GM19324 (cell line): ENCODE measurements around the gene TRHDE.
"Not testable (repeated sequence)": the region's sequence is repeated elsewhere in the genome, so short reads cannot be mapped to it uniquely, and the experiment has no call there.

ENCODE experiments used
- ATAC-seq: cut with Tn5 transposase; IDR thresholded peaks from one replicate; pipeline ENCODE4 v1.9.1; 2021; ENCODE audit warnings: mild to moderate bottlenecking, moderate library complexity; ENCODE audit not compliant: unreplicated experiment, low FRiP score

The TRHDE gene

DNA sequence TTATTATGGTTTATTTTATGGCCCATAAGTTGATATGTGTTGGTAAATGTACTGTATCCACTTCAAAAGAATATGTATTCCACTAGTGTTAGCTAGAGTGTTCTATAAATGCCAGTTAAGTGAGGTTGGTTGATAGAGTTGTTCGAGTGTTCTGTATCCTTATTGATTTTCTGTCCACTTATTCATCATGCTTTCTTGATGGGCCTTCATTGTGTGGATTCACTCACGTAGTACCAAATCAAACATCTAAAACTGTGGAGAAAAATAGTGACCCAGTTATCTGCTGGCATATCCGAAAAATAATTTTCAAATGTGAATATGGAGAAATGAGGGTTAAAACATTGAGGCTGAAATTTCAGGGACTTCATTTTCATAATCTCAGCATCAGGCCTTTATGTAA lies 230.4 kb downstream of the TRHDE start:
- no peak for ATAC-seq

DNA sequence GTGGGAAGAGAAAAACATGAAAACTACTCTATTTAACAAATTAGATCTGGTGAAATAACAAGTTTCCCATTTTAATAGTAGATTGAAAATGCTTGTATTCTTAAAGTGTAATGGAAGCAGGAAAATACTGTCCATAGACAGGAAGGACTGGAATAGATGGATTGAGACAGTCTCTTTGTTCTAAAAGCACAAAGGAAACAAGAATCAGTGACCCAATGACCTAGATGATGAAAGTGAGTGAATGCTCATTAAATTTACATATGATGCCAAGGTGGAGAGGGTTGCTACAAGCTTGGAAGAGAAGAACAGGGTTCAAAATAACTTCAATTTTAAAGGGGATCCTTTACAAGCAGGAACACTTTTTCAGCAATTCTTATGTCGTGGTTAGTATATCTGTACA lies 233.1 kb downstream of the TRHDE start:
- ATAC-seq, result no peak

DNA sequence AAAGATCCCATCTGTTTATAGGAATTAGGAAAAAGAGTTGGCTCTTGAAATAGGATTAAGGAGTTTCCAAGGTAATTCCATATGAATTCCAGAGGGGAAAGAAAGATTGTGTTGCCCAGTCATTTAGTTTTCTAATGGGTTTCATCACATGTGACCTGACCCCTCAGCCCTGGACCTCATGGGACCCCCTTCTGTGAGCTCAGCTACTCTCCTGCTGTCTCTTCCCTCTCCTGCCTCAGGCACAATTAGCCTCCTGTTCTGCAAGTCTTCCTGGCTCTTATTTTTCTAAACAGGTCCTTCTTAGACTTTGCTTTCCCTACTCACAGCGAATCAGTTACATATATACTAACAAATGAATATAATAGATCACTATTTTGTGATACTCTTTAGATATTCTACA lies 237.7 kb downstream of the TRHDE start:
- ATAC-seq, result no peak

DNA sequence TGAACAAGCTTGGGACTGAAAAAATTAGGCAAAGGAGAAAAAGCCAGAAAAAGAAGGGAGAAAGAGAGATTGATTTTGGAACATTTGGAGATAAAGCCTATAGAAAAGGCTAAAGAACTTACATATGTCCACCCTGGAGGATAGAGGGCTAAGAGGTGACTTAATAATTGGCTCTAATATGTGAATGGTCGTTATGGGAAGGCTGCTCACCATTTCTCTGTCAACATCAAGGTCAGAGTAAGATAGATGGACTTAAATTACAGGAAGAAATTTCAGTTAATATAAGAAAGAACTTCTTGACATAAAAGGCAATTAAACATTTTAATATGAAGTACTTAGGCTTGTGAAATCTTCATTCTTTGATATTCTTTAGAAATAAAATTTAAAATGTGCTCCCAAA lies 238.6 kb downstream of the TRHDE start:
- no peak for ATAC-seq

DNA sequence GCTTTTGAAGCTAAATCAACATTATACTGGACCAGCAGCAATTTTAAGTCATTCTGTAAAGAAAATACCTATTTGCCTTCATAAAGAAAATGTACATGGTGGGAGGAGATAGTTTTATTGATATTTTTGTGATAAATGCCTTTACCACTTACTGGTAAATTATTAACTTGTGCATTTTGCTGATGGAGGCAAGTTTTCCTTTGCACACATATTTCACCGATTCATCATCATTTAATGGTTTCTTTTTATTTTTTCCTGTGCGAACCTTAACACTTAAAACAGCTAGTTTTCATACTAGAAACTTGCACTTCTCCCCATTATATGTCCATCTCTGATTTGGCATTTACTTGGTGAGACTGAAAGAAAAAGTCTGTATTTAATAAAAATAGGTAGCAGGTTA lies 239.3 kb downstream of the TRHDE start:
- no peak for ATAC-seq

DNA sequence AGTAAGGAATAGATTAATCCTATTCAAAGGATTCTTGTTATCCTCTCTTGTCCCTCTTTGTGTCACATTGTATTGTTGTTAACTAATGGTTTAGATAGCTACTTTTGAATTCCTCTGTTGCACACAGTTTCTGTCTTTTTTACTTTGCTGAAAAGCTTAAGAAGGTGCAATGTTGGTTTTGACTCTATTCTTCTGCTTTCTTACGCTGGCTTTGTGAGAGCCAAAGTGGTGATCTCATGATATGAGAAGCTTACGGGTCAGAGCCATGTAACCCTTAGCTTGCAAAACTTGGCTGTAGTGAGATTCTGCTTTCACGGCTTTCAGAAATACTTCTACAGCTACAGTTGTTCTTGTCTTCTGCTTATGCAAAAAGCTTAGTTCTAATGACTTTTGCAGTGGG lies 239.7 kb downstream of the TRHDE start:
- ATAC-seq, result no peak

DNA sequence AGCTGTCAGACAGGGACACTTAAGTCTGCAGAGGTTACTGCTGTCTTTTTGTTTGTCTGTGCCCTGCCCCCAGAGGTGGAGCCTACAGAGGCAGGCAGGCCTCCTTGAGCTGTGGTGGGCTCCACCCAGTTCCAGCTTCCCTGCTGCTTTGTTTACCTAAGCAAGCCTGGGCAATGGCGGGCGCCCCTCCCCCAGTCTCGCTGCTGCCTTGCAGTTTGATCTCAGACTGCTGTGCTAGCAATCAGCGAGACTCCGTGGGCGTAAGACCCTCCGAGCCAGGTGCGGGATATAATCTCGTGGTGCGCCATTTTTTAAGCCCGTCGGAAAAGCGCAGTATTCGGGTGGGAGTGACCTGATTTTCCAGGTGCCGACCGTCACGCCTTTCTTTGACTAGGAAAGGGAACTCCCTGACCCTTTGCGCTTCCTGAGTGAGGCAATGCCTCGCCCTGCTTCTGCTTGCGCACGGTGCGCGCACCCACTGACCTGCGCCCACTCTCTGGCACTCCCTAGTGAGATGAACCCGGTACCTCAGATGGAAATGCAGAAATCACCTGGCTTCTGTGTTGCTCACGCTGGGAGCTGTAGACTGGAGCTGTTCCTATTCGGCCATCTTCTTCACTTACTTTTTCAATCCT lies 248.0 kb downstream of the TRHDE start:
- ATAC-seq, result not testable (repeated sequence)

DNA sequence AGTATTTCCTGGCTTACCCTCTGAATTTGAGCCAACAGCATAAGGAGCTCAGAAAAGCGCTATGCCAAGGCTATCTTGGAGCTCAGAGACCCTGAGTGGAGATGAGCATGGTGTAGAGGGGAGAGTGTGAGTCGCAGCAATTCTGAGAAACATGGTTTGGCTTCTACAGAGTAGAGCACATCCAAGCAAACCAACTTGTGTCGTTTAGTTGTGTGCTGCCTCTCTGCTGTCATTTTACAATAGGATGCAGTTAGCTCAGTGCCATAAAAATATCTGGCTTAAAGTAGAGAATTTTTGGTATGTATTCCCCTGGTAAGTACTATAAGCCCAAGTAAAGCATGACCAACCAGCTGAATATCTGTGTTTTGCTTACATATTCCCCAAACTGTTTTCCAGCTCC lies 249.2 kb downstream of the TRHDE start:
- ATAC-seq, result no peak

DNA sequence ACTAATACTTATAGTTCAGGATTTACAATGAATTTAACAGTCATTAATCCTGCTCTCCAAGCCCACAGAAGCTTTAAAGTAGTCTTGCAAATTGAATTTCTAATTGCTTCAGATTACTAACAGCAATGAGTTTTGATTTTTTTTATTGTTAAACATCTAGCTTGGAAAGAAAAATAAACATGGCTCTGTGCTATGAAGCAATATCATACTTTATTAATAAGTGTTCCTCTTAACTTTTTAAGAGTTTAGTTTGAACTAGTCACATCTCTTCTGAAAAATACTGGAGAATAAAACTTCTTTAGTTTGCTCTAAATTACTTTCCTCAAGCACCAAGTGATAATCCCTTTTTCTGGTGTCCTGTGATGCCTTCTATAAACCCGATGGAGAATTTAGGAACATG lies 250.2 kb downstream of the TRHDE start:
- no peak for ATAC-seq

DNA sequence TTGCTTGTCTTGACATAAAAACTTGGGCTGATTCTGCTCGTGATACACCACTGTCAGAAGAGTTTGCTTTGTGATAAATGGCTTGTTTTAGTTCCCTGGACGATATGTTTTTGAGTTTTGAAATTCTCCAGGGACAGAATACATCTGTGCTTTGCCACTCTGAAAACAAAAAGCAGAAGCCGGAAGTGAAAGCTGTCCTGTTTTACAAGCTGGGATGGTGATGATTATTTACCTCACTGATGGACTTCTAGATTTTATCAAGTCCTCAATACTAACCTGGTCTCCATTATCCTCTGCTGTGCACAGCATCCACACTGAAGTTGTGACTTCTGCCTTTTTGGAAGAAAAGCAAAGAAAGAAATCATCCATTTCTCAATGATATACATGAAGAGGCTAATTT lies 251.6 kb downstream of the TRHDE start:
- no peak for ATAC-seq

DNA sequence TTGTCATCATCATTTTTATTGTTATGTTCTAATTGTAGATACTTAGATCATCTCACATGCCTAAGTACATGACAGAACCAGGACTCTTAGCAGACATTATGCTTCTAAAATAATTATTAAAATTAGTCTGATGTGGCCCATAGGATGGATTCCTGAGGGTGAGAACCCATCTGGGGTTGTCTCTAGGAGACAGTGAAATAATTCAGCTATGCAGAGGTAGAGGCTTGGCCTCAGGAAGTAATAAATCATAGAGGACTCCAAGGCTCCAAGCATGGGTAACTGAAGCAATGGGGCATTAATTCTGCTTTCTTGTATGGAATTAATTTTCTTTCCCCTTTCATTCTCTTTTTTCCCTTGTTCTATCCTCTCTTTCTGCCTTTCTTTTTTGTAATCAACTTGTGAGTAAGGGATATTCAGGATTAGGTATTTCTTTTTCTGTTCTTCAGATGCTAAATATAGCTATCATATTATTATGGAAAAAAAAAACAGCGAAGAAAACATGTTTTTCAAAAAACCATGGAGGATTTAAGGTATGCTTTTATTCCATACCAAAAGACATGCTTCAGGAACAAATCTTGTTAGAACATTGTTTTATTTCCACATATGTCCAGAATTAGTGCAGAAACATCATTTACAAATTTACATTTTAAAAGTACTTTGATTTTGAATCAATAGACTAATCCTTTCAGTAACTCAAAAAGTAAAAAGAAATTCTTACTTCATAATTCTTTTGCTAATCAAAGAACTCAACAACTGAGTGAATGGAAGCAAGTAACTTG lies 263.2 kb downstream of the TRHDE start:
- ATAC-seq, result no peak

DNA sequence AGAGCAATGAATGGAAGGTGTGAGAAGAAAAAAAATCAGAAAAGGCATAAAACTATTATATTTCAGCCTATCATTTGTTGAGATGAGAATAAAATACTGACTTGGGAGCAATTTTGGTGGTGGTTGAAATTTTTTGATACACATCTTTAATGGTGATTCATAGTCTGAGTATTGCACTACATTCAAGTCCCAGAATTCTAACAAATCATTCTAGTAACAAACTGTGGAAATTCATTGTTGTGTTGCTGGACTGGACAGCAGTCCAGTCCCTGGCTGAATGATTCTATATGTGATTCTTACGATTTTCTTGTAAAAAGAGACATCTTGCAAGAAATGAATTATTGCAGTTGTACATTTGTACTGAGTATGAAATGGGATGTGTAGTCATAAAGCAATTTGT lies 268.6 kb downstream of the TRHDE start:
- ATAC-seq, result no peak

DNA sequence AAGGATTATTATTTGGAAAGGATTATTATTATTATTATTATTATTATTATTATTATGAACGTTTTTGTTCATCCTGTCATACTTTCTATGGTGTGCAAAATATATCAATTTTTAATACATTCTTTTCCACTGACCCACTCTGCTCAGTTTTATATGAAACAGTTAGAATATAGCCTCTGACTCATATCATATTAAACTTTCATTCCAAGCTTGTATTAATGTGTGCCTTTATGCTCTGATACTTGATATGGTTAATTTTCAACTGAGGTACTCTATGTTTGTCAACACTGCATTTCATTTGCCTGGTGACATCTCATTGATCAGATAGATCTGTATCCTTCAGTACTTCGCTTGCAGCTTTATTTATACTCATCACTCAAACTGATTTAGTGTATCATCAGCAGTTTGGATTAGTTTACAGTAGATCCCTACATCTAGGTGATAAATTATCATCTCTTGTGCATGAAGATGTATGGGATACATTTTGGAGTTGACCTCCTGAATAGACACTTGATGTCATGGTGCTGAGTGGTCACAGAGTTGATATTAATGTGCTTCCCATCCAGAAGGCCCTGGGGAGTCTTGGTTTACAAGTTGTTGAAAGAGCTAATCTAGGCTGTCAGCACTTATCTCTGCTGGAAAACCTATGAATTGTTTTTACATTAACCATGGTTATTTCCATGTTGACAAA lies 271.8 kb downstream of the TRHDE start:
- ATAC-seq, result no peak

DNA sequence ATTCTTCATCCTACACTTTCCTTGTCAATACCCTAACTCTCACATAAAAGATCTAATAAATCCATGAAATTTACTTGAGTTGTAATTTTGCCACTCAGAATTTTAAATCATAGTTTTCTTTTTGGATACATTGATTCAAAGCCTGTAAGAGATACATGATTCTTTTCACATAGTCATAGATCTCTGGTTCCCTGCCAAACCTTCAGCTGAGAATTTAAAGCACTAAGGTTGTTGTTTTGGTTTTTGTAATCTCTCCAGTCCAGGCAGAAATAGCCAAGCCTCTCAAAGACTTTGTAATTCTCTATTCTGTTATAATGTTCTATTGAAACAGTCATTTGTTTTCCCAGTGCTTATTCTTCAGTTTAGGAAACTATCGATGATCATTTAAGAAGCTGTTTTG lies 273.9 kb downstream of the TRHDE start:
- ATAC-seq, result no peak

DNA sequence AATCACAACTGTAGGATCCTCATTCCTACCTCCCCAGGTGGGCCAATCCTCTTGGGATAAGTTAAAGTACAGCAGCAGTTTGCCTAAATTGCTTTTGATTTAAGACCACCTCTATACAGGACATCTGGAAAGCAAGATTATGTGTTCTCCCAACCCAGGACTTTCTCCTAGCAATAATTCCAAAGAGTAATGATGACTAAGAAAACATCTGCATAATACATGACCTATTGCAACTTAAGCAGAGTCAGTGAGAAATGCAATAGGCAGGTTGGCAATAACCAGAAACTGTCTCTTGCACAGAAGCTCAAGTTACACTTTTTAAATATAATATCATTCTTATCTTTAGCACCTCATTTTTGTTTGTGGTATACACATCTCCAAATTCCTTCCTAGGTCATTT lies 275.4 kb downstream of the TRHDE start:
- no peak for ATAC-seq

DNA sequence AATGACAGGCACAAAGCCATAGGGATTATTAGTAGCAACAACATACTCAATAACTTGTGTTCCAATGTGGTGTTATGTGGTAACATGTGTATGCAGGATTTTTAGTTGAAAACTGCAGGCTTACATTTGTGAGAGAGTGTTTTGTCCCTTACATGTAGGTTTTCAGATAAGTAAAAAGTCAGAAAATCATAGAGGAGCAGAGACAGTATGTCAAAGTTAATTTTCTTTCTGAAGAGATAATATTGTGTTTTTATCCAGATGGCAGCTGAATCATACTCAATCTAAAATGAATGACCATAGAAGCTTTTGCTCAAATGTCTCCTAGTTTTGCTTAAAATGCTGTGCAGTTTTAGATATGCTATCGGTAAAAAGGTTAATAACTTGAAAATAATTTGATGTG lies 277.0 kb downstream of the TRHDE start:
- ATAC-seq, result no peak

DNA sequence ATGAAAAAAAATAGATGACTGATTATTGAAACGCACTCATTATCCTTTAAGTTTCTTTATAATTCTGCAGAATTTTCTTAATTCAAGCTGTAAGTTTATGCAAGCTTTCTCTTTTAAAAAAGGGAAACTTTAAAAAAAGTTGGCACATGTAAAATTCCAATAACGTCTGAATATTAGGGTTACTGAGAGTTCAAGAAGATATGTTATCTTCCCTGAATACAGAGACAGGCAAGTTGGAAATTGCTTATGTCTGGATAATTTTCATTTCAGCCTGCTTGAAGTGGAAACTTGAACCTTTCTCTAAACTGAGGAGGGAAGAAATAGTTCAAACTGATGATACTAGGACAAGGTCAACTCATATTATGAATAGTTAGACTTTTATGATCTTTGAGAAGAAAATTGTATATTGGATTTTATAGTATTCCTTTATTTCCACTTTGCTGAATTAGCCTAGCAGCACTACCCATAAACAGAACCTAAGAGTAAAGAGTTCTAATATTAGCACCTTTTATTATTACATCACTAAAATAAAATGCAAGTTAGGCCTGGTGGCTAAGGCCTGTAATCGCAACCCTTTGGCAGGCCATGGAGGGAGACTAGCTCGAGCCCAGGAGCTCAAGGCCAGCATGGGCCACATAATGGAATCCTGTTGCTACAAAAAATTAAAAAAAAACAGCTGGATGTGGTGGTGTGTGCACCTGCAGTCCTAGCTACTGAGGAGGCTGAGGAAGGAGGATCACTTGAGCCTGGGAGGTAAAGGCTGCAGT lies 288.0 kb downstream of the TRHDE start:
- ATAC-seq, result no peak

DNA sequence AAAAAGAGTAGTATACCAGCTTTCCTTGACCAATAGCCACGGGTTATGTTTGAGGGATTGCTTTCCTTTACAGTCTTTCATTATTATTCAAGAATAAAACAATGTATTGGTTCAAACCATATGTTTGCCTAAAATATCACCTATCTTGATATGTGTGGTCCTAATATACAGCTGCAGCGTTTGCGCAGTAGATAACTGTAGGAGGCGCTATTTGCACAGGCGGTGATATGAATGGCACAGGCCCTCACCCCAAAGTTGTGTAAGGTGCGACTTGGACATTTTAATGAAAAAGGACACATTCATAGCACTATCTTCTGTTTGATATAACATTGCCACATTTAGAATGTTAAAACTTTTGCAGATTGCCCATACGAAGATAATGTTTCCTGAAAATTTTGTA lies 298.4 kb downstream of the TRHDE start:
- ATAC-seq, result no peak

DNA sequence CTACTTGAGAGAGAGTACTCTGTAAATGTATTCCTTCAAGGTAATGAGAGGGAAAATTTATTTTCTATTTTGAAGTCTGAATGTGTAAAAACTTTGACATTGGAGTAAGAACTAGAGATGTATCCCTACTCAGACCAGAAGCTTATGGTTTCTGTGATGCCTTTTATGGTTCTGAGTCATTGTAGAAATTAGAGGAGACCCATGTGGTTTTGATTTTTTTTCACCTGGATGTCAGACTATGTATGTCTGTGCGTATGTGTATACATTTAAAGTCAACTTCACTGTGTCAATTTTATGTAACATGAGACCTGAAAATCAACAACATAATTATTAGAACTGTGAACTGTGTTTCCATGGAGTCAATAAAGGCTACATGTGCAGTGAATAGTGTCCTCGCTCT lies 302.0 kb downstream of the TRHDE start:
- no peak for ATAC-seq

DNA sequence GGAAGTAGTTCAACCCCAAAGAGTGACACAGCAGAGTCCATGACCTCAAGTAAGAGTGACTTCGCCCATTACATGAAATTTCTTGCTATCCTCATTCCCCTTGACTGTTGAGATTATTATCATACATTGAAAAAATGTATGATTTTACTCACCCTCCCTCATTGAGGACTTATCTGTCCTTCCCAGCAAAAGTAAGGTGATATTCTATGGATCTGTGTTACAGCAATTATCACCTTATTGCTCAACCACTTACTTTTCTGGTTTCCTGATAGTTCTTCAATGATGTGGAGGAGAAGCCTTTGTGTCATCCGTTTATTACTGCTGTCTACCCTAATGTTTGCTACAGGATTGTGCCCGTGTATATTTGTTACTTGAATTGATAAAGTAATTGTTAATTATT lies 306.2 kb downstream of the TRHDE start:
- ATAC-seq, result no peak

DNA sequence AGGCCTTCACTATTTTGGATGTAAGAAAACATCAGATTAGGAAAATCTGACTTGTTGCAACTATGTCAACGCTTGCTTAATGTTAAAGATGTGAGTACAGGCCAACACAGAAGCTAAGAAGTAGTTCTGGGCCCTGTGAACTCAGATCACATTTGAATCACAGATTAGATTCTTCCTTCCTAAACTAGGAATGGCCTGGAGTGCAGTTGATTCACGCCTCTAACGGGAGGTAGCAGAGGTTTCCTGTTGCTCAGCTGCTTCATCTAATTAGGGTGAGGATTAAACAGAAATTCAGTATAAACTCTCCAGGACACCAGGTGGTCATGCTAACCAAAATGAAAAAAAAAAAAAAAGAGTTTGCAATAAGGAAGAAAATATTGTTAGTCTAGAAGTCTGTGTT lies 314.3 kb downstream of the TRHDE start:
- no peak for ATAC-seq
